Panc1 (cell line): ENCODE measurements around the gene TNK1. TPM values are rescaled to one million over a fixed set of nuclear protein-coding genes. Genes with fewer than 3 reads are reported as not detected.

ENCODE experiments used
- ATAC-seq: fragments of 200-7000 bp; cut with Tn5 transposase; 2 replicates; pipeline ENCODE4 v1.9.1; 2020; ENCODE audit warnings: mild to moderate bottlenecking, moderate library complexity
- BruUV-seq: library from RNA; stranded (reverse); fragments of 400-500 nt; replicated peaks from 2 replicates; lab custom pipeline; 2021; lab: Mats Ljungman, UMichigan
- CTCF ChIA-PET: fragments of 300-600 bp; sonication (Branson Sonifier 250); formaldehyde crosslinking; loops from one replicate; lab custom pipeline; 2022; ENCODE audit warnings: antibody characterized with exemption; lab: Charles Lee
- POLR2A ChIA-PET: fragments of 300-600 bp; sonication (Branson Sonifier 250); formaldehyde crosslinking; loops from one replicate; lab custom pipeline; 2022; ENCODE audit warnings: antibody characterized with exemption; lab: Charles Lee
- DNase-seq: peaks from one replicate; pipeline ENCODE4 v3.0.0-alpha.2; 2010; ENCODE audit warnings: low read depth, low spot score
- H3K27ac ChIP-seq: 2 replicates; pipeline ENCODE4 v1.5.1; 2011; ENCODE audit warnings: mild to moderate bottlenecking, low read length, inconsistent platforms
- H3K27me3 ChIP-seq: fragments of 200-500 bp; sonication (Bioruptor generic); 2 replicates; pipeline ENCODE4 v1.6.0; 2014; ENCODE audit warnings: low read length, inconsistent platforms; ENCODE audit not compliant: control insufficient read depth, insufficient read depth
- H3K36me3 ChIP-seq: fragments of 200-500 bp; sonication (Bioruptor generic); 2 replicates; pipeline ENCODE4 v1.5.1; 2014; ENCODE audit warnings: inconsistent platforms, mild to moderate bottlenecking, low read length, moderate library complexity; ENCODE audit not compliant: control insufficient read depth, insufficient read depth
- H3K4me1 ChIP-seq: 2 replicates; pipeline ENCODE4 v1.5.1; 2011; ENCODE audit warnings: inconsistent platforms, mild to moderate bottlenecking, low read length, moderate library complexity; ENCODE audit not compliant: control insufficient read depth, insufficient read depth
- H3K4me3 ChIP-seq, 2 experiments: 2 replicates each; pipeline ENCODE4 v1.5.1; 2011 to 2012; ENCODE audit warnings: low read depth in 2 of 2, low read length in 2 of 2, mild to moderate bottlenecking in 2 of 2, inconsistent platforms in 1 of 2, moderate library complexity in 1 of 2
- H3K9me3 ChIP-seq: fragments of 200-500 bp; sonication (Bioruptor generic); 2 replicates; pipeline ENCODE4 v1.5.1; 2014; ENCODE audit warnings: low read depth, mild to moderate bottlenecking, inconsistent platforms, low read length, moderate library complexity; ENCODE audit not compliant: control insufficient read depth, insufficient read depth
- CTCF ChIP-seq: fragments of 450-650 bp; IDR thresholded peaks from 2 replicates; pipeline ENCODE4 v1.5.1; 2017; ENCODE audit warnings: mild to moderate bottlenecking
- POLR2AphosphoS5 ChIP-seq: IDR thresholded peaks from 2 replicates; pipeline ENCODE4 v1.6.1; 2012; ENCODE audit warnings: mild to moderate bottlenecking, low read depth, low read length, moderate library complexity
- REST ChIP-seq, 2 experiments: IDR thresholded peaks; 2 replicates each; pipeline ENCODE4 v1.6.1; 2011 to 2012; ENCODE audit warnings: low read depth in 2 of 2, control low read depth in 1 of 2, low read length in 1 of 2, mild to moderate bottlenecking in 1 of 2, moderate library complexity in 1 of 2; ENCODE audit not compliant: insufficient read depth in 1 of 2
- SIN3A ChIP-seq: IDR thresholded peaks from 2 replicates; pipeline ENCODE4 v1.6.1; 2012; ENCODE audit warnings: low read depth, mild to moderate bottlenecking, low read length, moderate library complexity, borderline replicate concordance; ENCODE audit not compliant: insufficient read depth
- TCF7L2 ChIP-seq: IDR thresholded peaks from 2 replicates; pipeline ENCODE4 v1.6.1; 2011; ENCODE audit warnings: mild to moderate bottlenecking, low read depth, low read length, inconsistent platforms
- in situ Hi-C: cut with HindIII; loops from 2 replicates; pipeline ENCODE4 v1.10.0; 2016; ENCODE audit warnings: low sequenced_read_pairs, low pct_unique_long_range_greater_than_20kb
- intact Hi-C: fragments of 100-400 bp; cut with micrococcal nuclease; formaldehyde crosslinking; loops from one replicate; pipeline ENCODE4 v1.10.0; 2022; ENCODE audit not compliant: unreplicated experiment
- total RNA-seq: library from RNA; stranded (reverse); gene quantifications from one replicate; pipeline ENCODE4 v1.2.1, GENCODE V29; 2021; ENCODE audit not compliant: unreplicated experiment

TNK1 gene
- total RNA-seq, 1 experiment from 2014 or later, result 6.2 TPM

DNA sequence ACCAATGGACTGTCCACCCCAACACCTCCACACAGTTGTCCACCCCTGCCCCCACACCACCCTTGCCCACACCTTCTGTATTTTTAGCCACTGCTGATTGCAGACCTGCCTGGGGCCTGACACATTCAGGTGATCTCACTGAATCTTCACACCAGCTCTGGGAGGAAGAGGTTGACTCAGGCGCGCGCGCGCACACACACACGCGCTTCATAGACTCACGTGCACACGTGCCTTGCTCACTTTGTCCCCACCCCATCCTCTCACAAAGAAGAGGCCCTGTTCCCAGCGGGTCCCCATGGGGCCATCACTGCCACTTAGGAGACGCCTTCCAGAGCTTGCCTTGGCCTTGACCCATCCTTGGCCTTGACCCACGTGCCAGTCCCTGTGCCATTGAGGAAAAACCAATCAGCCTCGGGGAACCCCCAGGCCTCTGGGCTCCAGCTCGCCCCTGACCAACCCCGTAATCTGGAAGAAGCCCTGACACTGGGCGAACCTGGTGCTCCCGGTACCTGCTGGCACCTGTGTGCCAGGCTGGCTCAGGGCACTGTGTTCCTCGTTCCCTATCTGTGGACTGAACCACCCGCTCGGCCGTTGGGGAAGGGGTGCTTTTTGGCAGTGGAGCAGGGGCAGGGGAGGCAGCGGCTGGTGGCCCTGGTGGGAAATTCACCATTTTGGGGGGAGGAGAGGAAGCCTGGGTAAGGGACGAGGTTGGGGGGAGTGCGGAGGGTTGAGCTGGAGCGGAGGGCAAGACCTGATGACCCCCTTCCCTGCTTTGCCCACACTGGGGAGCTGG lies 29.9 kb downstream of the TNK1 start:
- no peaks in the 10 kb centered on the region for H3K36me3 ChIP-seq
- H3K27ac ChIP-seq, result no peak overlapping the region
- ATAC-seq, result no peak
- H3K27me3 ChIP-seq, result no peaks in the 10 kb centered on the region
- no peaks in the 10 kb centered on the region; the same call in 1 of the 2 replicates for H3K4me1 ChIP-seq
- ChIA-PET POLR2A (no interaction called here), CTCF (no interaction called here)
- intact Hi-C loops, result no loop called here
- no peak for TF ChIP-seq POLR2AphosphoS5
- no peak for TF ChIP-seq TCF7L2
- TF ChIP-seq REST (IDR thresholded peaks at IDR 0.05; ENCODE audit: insufficient read depth in 1 of 2, low read depth in 2 of 2, low read length in 1 of 2), result no peak
- TF ChIP-seq SIN3A, result no peak
- TF ChIP-seq CTCF, result no peak
- BruUV-seq, result no TSS peak
- DNase-seq, result no peak
- no peak overlapping the region for H3K4me3 ChIP-seq
- H3K9me3 ChIP-seq, result no peaks in the 10 kb centered on the region
- in situ Hi-C loops, result no loop called here

GRCh38 chr17:7411427-7411750 lies 30.5 kb downstream of the TNK1 start:
- no peak for DNase-seq

More at GRCh38 chr17:7411427-7411750, 30.5 kb downstream of the TNK1 start:
- Histone ChIP-seq H3K9me3 (no peaks in the 10 kb centered on the region), H3K36me3 (no peaks in the 10 kb centered on the region), H3K27ac (no peak overlapping the region), H3K27me3 (no peaks in the 10 kb centered on the region), H3K4me3 (no peak overlapping the region), H3K4me1 (no peaks in the 10 kb centered on the region)
- in situ Hi-C loops (no loop called here), intact Hi-C loops (no loop called here)
- no peak for ATAC-seq
- CTCF ChIA-PET, result no interaction called here
- BruUV-seq, result no TSS peak
- POLR2A ChIA-PET, result no interaction called here
- TF ChIP-seq SIN3A (no peak), TCF7L2 (no peak), POLR2AphosphoS5 (no peak), CTCF (no peak), REST (IDR thresholded peaks at IDR 0.05; ENCODE audit: insufficient read depth in 1 of 2, low read depth in 2 of 2, low read length in 1 of 2) (no peak)
